ENCODE results near the gene BCL2L12.

Gene BCL2L12

GRCh38 chr19:49642492-49643035 is 23.2 kb upstream of the BCL2L12 start:
- no peak for DNase-seq

GRCh38 chr19:49643466-49643865 is 22.3 kb upstream of the BCL2L12 start:
- DNase-seq, result no peak

GRCh38 chr19:49645592-49645991 is 20.1 kb upstream of the BCL2L12 start:
- no peak for DNase-seq

GRCh38 chr19:49645995-49646394 is 19.7 kb upstream of the BCL2L12 start:
- DNase-seq, result no peak

- DNase-seq, result no peak
These were observed 19.1 kb upstream of the BCL2L12 start for GRCh38 chr19:49646586-49646985.

- no peak for DNase-seq
These were observed 14.5 kb upstream of the BCL2L12 start for GRCh38 chr19:49651029-49651819.

- no peak for DNase-seq
These were observed 13.7 kb upstream of the BCL2L12 start for GRCh38 chr19:49651820-49652550.

GRCh38 chr19:49652551-49653465 is 12.9 kb upstream of the BCL2L12 start:
- no peak for DNase-seq

GRCh38 chr19:49653466-49653806 is 12.3 kb upstream of the BCL2L12 start:
- no peak for DNase-seq

GRCh38 chr19:49654581-49654980 is 11.2 kb upstream of the BCL2L12 start:
- no peak for DNase-seq

GRCh38 chr19:49655570-49656455 is 9.9 kb upstream of the BCL2L12 start:
- no peak for DNase-seq

- DNase-seq, result no peak
These were observed 9.2 kb upstream of the BCL2L12 start for GRCh38 chr19:49656456-49657109.

GRCh38 chr19:49657493-49658138 is 8.1 kb upstream of the BCL2L12 start:
- DNase-seq, result no peak

GRCh38 chr19:49658139-49658517 is 7.6 kb upstream of the BCL2L12 start:
- DNase-seq, result no peak

GRCh38 chr19:49658566-49659442 is 6.9 kb upstream of the BCL2L12 start:
- no peak for DNase-seq

GRCh38 chr19:49660338-49660961 is 5.3 kb upstream of the BCL2L12 start:
- no peak for DNase-seq

- DNase-seq, result no peak
These were observed 3.7 kb upstream of the BCL2L12 start for GRCh38 chr19:49662011-49662410.

- no peak for DNase-seq
These were observed 2.5 kb upstream of the BCL2L12 start for GRCh38 chr19:49663224-49663623.
